ENCODE data around the gene ARPIN. TPM values are rescaled to one million over a fixed set of nuclear protein-coding genes. Genes with fewer than 3 reads are reported as not detected.

The ARPIN gene
- 10.7 and 11.4 TPM in 2 replicates for total RNA-seq

GRCh38 chr15:89912674-89913396 lies at the start of gene ARPIN:
ARPIN (minus strand) TSS chr15:89912952; CDS start chr15:89912835, 117 bp downstream.

GRCh38 chr15:89893696-89894447 lies 18.9 kb downstream of the ARPIN start, which contains the start of gene AP3S2:
AP3S2 (minus strand) TSS chr15:89893994; CDS start chr15:89893949, 45 bp downstream.

Small RNA genes lying within 50 kb of the gene (small RNA-seq; reads per million reads assigned to genes)
- gene MIR5009 (not detected), gene MIR5094 (0.37 reads per million, percentile 15 among the genes with 10 or more reads in this experiment), gene RNU6-1111P (not detected), gene RNU7-111P (not detected)

Other genes with a start within 250 kb of the ARPIN start
- gene PLIN1, start 233.6 kb downstream of the ARPIN start, total RNA-seq = 0.33 and 0.39 TPM in 2 replicates
- 3.5 and 4.7 TPM in 2 replicates for gene PEX11A, start 222.2 kb downstream of the ARPIN start, total RNA-seq
- 0.11 and 0.39 TPM in 2 replicates for gene WDR93, start 222.1 kb downstream of the ARPIN start, total RNA-seq
- gene MESP1, start 161.7 kb downstream of the ARPIN start, total RNA-seq = 0.39 TPM in 1 of 2 replicates, not detected in the other
- 0.39 and 0.54 TPM in 2 replicates for gene MESP2, start 136.6 kb downstream of the ARPIN start, total RNA-seq
- gene ANPEP, start 98.1 kb downstream of the ARPIN start, total RNA-seq = 4.3 and 32.2 TPM in 2 replicates
- 34.9 and 61.2 TPM in 2 replicates for gene AP3S2, start 19.0 kb downstream of the ARPIN start, total RNA-seq
- 22.8 and 28.2 TPM in 2 replicates for gene ZNF710, start 88.4 kb upstream of the ARPIN start, total RNA-seq
- gene IDH2, start 189.5 kb upstream of the ARPIN start, total RNA-seq = 164 and 219 TPM in 2 replicates

Measured in placental epithelial cell (primary cell).